Lung microvascular endothelial cell (primary cell): Measurements from ENCODE around the gene CKB. TPM values are rescaled to one million over a fixed set of nuclear protein-coding genes. Genes with fewer than 3 reads are reported as not detected.

ENCODE experiments used
- DNase-seq, 2 donors: peaks; one replicate each; pipeline versions ENCODE4 v3.0.0 to v3.0.0-alpha.2; 2010; ENCODE audit warnings: low read depth in 2 of 2
- total RNA-seq: library from RNA; depleted of rRNA; stranded (reverse); fragments of >200 nt; gene quantifications from 2 replicates; pipeline ENCODE4 v1.2.1, GENCODE V29; 2014

Gene CKB
- total RNA-seq, 1 donor from 2014 or later = 11.9 TPM

DNA sequence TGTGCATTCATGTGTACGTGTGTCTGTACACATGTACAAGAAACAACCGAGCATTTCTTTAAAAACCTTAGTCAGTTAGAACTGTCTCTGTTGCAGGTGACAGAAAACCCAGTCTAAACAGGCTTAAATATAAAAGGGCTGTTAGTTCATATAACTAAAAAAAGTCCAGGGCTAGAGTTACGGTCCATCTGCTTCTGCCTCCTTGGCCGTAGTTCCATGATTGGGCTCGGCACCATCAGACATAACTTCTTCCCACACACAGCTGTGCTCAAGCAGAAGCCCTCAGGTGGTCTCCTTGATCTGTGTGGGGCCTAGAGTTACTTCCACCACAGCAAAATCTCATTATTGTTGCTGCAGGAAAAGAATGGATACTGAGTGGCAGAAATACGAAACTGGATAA lies 34.6 kb downstream of the CKB start:
- DNase-seq = no peak

DNA sequence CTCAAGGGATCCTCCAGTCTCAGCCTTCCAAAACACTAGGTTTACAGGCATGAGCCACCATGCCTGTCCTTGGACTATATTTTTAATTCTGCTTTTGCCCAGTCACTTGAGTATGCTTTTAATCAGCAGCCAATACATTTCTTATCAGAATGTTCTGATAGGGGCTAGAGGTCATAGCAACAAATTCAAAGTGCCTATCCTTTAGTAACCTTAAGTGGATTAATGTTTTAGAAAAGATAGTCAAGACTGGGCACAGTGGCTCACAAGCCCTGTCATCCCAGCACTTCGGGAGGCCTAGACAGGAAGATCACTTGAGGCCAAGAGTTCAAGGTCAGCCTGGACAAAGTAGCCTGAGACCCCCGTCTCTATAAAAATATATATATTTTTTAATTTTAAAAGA lies 37.1 kb downstream of the CKB start:
- DNase-seq = no peak

- DNase-seq = peak; percentile 64 to 89
These were observed 39.0 kb downstream of the CKB start for GRCh38 chr14:103483600-103483999.

- DNase-seq = peak in 1 of 2 donors; percentile 56
These were observed 42.0 kb downstream of the CKB start for GRCh38 chr14:103480595-103480994.

- no peak for DNase-seq
These were observed 46.0 kb downstream of the CKB start for GRCh38 chr14:103476631-103477030.

- no peak for DNase-seq
These were observed 46.6 kb downstream of the CKB start for GRCh38 chr14:103476065-103476464.

- DNase-seq = peak in 1 of 2 donors; percentile 76
These were observed 47.7 kb downstream of the CKB start for GRCh38 chr14:103474893-103475292.

DNA sequence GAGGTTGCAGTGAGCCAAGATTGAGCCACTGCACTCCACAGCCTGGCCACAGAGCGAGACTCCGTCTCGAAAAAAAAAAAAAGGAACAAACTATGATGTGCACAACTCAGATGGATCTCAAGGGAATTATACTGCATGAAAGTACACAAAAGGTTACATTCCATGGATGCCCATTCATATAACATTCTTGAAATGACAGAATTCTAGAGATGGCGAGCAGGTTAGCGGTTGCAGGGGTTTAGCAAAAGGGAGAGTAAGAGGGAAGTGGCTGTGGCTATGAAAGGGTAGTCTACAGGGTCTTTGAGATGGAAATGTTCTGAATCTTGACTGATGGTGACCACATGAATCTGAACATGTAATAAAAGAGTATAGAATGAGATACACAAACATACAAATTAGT lies 49.7 kb downstream of the CKB start:
- DNase-seq = no peak

Other genes starting within 250 kb of the CKB start
- 84.6 and 86.3 TPM in 2 replicates for gene EIF5, start 188.6 kb downstream of the CKB start, total RNA-seq
- 37.3 and 49.4 TPM in 2 replicates for gene MARK3, start 137.4 kb downstream of the CKB start, total RNA-seq
- 3.1 and 5.4 TPM in 2 replicates for gene TRMT61A, start 6.4 kb upstream of the CKB start, total RNA-seq
- 20.7 and 25.4 TPM in 2 replicates for gene BAG5, start 39.8 kb upstream of the CKB start, total RNA-seq
- 19.4 and 23.2 TPM in 2 replicates for gene COA8, start 40.1 kb upstream of the CKB start, total RNA-seq
- 96.3 and 129 TPM in 2 replicates for gene KLC1, start 106.4 kb upstream of the CKB start, total RNA-seq
- gene XRCC3, start 192.6 kb upstream of the CKB start, total RNA-seq = 6.3 and 8.9 TPM in 2 replicates
- 44.2 and 90.9 TPM in 2 replicates for gene ZFYVE21, start 193.0 kb upstream of the CKB start, total RNA-seq